HEK293 (cell line): ENCODE data around the gene GDE1.

Source experiments
- CTCF ChIA-PET: fragments of 350-600 bp; formaldehyde crosslinking; extraction: SDS; loops from one replicate; lab custom pipeline; 2021; ENCODE audit warnings: antibody characterized with exemption; lab: Yijun Ruan, JAX
- POLR2A ChIA-PET: fragments of 300-600 bp; formaldehyde crosslinking; extraction: SDS; loops from one replicate; lab custom pipeline; 2020; ENCODE audit warnings: antibody characterized with exemption, inconsistent platforms; lab: Yijun Ruan, JAX
- H3K27ac ChIP-seq: fragments of 200-500 bp; sonication (Bioruptor generic); 2 replicates; pipeline ENCODE4 v1.5.1; 2014; ENCODE audit warnings: low read depth, low read length, control low read depth, inconsistent platforms; ENCODE audit errors: extremely low read depth
- H3K36me3 ChIP-seq, 2 experiments: fragments of 200-500 bp in 1 of 2; sonication (Bioruptor generic) in 1 of 2; 1 replicate in 1 of 2; 2 replicates in 1 of 2; pipeline ENCODE4 v1.5.1; 2014 to 2017; ENCODE audit warnings: inconsistent platforms in 2 of 2, low read length in 2 of 2; ENCODE audit not compliant: control insufficient read depth in 2 of 2, insufficient read depth in 1 of 2
- H3K4me1 ChIP-seq: fragments of 200-500 bp; sonication (Bioruptor generic); 2 replicates; pipeline ENCODE4 v1.5.1; 2014; ENCODE audit warnings: mild to moderate bottlenecking, low read length, inconsistent platforms; ENCODE audit not compliant: control insufficient read depth, insufficient read depth
- H3K4me3 ChIP-seq: 2 replicates; pipeline ENCODE4 v1.5.1; 2011; ENCODE audit warnings: low read depth, mild to moderate bottlenecking, control low read depth, low read length, moderate library complexity
- H3K9me3 ChIP-seq: fragments of 200-500 bp; sonication (Bioruptor generic); 2 replicates; pipeline ENCODE4 v1.5.1; 2014; ENCODE audit warnings: low read depth, low read length, inconsistent platforms; ENCODE audit not compliant: control insufficient read depth, insufficient read depth
- OVOL3 ChIP-seq: fragments of 450-650 bp; formaldehyde crosslinking; IDR thresholded peaks from 2 replicates; pipeline ENCODE4 v1.5.1; 2016; ENCODE audit warnings: missing biosample characterization, missing genetic modification characterization
- RBAK ChIP-seq: fragments of 450-650 bp; formaldehyde crosslinking; IDR thresholded peaks from 2 replicates; pipeline ENCODE4 v1.5.1; 2016; ENCODE audit warnings: missing biosample characterization, missing genetic modification characterization
- TCF7L2 ChIP-seq: IDR thresholded peaks from 2 replicates; pipeline ENCODE4 v1.6.1; 2011; ENCODE audit warnings: low read depth, mild to moderate bottlenecking, inconsistent platforms, low read length, moderate library complexity, borderline replicate concordance
- ZBTB8A ChIP-seq: fragments of 450-650 bp; formaldehyde crosslinking; IDR thresholded peaks from 2 replicates; pipeline ENCODE4 v1.5.1; 2016; ENCODE audit warnings: missing biosample characterization, missing genetic modification characterization
- ZNF121 ChIP-seq: fragments of 450-650 bp; formaldehyde crosslinking; IDR thresholded peaks from 2 replicates; pipeline ENCODE4 v1.5.1; 2016; ENCODE audit warnings: missing biosample characterization, missing genetic modification characterization
- ZNF544 ChIP-seq: fragments of 450-650 bp; formaldehyde crosslinking; IDR thresholded peaks from 2 replicates; pipeline ENCODE4 v1.5.0; 2017; ENCODE audit warnings: missing biosample characterization, missing genetic modification characterization
- ZNF555 ChIP-seq: fragments of 450-650 bp; formaldehyde crosslinking; conservative IDR thresholded peaks from 2 replicates; pipeline ENCODE4 v1.5.1; 2017; ENCODE audit warnings: missing biosample characterization, mild to moderate bottlenecking, missing genetic modification characterization, inconsistent platforms
- ZNF777 ChIP-seq: fragments of 450-650 bp; formaldehyde crosslinking; IDR thresholded peaks from 2 replicates; pipeline ENCODE4 v1.5.1; 2017; ENCODE audit warnings: missing biosample characterization, missing genetic modification characterization, borderline replicate concordance
- ZNF830 ChIP-seq: fragments of 450-650 bp; IDR thresholded peaks from 2 replicates; pipeline ENCODE4 v1.5.0; 2018; ENCODE audit warnings: missing biosample characterization, missing genetic modification characterization, low read depth, mild to moderate bottlenecking, moderate library complexity
- TF ChIP-seq, protein P1 (sequence below): fragments of 450-650 bp; formaldehyde crosslinking; IDR thresholded peaks from 2 replicates; pipeline ENCODE4 v1.5.1; 2016; ENCODE audit warnings: missing biosample characterization, missing genetic modification characterization
- TF ChIP-seq, protein P2 (sequence below): fragments of 450-650 bp; formaldehyde crosslinking; IDR thresholded peaks from 2 replicates; pipeline ENCODE4 v1.5.1; 2016; ENCODE audit warnings: missing biosample characterization, missing genetic modification characterization
- TF ChIP-seq, protein P3 (sequence below): fragments of 450-650 bp; formaldehyde crosslinking; IDR thresholded peaks from 2 replicates; pipeline ENCODE4 v1.5.1; 2016; ENCODE audit warnings: missing biosample characterization, missing genetic modification characterization
- TF ChIP-seq, protein P4 (sequence below): fragments of 450-650 bp; formaldehyde crosslinking; IDR thresholded peaks from 2 replicates; pipeline ENCODE4 v1.5.1; 2017; ENCODE audit warnings: missing biosample characterization, missing genetic modification characterization
- TF ChIP-seq, protein P5 (sequence below): fragments of 450-650 bp; formaldehyde crosslinking; IDR thresholded peaks from 2 replicates; pipeline ENCODE4 v1.5.1; 2016; ENCODE audit warnings: missing biosample characterization, missing genetic modification characterization
- TF ChIP-seq, protein P6 (sequence below): sonication (generic); formaldehyde crosslinking; IDR thresholded peaks from 2 replicates; pipeline ENCODE4 v1.8.1; 2022; ENCODE audit warnings: mild to moderate bottlenecking, moderate library complexity, missing genetic modification reagents

GDE1 gene

DNA sequence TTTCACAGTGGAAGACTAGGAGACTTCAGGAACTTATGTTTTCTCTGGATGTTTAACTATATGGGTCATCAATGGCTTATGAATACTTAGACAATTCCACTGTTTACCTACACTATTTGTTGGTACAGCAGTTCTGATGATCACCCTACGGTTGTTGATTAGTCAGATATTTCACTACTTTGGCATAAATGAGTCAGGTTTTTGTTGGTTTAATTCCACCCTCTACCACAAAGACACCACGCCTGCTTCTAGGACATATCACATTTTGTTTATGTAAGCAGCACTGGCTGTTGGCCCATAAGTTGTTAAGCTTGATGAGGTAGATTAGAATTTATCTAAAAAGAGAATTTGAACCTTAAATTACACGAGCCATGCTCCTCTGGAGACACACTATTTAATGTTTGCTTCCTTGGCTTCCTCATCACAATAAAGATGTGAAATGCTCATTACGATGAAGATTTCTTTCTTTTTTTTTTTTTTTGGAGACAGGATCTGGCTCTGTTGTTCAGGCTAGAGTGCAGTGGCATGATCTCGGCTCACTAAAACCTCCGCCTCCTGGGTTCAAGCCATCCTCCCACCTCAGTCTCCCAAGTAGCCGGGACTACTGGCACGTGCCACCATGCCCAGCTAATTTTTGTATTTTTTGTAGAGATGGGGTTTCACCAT is 4.3 kb downstream of the GDE1 start (continued):
- TF ChIP-seq, protein P1, sequence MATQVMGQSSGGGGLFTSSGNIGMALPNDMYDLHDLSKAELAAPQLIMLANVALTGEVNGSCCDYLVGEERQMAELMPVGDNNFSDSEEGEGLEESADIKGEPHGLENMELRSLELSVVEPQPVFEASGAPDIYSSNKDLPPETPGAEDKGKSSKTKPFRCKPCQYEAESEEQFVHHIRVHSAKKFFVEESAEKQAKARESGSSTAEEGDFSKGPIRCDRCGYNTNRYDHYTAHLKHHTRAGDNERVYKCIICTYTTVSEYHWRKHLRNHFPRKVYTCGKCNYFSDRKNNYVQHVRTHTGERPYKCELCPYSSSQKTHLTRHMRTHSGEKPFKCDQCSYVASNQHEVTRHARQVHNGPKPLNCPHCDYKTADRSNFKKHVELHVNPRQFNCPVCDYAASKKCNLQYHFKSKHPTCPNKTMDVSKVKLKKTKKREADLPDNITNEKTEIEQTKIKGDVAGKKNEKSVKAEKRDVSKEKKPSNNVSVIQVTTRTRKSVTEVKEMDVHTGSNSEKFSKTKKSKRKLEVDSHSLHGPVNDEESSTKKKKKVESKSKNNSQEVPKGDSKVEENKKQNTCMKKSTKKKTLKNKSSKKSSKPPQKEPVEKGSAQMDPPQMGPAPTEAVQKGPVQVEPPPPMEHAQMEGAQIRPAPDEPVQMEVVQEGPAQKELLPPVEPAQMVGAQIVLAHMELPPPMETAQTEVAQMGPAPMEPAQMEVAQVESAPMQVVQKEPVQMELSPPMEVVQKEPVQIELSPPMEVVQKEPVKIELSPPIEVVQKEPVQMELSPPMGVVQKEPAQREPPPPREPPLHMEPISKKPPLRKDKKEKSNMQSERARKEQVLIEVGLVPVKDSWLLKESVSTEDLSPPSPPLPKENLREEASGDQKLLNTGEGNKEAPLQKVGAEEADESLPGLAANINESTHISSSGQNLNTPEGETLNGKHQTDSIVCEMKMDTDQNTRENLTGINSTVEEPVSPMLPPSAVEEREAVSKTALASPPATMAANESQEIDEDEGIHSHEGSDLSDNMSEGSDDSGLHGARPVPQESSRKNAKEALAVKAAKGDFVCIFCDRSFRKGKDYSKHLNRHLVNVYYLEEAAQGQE (tag by site-specific recombination): no peak

DNA sequence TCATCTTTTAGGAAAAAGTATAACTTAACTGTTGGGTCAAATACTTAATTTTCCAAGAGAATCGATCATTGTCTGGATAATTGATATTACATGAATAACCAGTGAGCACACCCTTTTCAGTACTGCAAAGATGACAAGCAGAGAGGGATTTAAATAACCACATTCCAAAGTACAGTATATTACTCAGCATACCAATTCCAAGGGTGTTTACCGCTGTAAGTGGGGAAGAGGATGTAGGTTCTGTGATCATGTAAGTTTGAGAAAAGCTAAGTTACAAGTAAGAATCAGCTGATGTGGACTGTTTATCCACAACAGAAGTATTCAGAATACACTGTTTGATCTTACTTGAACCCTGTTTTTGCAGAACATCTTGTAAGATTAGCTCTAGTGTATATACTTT is 6.1 kb downstream of the GDE1 start:
- Histone ChIP-seq H3K4me1 (peaks cover 14% of the 10 kb centered on the region), H3K4me3 (no peak overlapping the region), H3K27ac (no peak overlapping the region), H3K36me3 (peaks cover 28 to 53% of the 10 kb centered on the region in 2 experiments), H3K9me3 (no peaks in the 10 kb centered on the region)
- TF ChIP-seq, protein P2, sequence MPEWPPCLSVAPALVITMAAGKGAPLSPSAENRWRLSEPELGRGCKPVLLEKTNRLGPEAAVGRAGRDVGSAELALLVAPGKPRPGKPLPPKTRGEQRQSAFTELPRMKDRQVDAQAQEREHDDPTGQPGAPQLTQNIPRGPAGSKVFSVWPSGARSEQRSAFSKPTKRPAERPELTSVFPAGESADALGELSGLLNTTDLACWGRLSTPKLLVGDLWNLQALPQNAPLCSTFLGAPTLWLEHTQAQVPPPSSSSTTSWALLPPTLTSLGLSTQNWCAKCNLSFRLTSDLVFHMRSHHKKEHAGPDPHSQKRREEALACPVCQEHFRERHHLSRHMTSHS (tag by site-specific recombination): no peak
- TF ChIP-seq ZNF544 (no peak), ZNF121 (tag by site-specific recombination) (no peak), TCF7L2 (no peak), ZBTB8A (tag by site-specific recombination) (no peak), OVOL3 (tag by site-specific recombination) (no peak), ZNF777 (tag by site-specific recombination) (no peak), RBAK (tag by site-specific recombination) (no peak)
- TF ChIP-seq, protein P3, sequence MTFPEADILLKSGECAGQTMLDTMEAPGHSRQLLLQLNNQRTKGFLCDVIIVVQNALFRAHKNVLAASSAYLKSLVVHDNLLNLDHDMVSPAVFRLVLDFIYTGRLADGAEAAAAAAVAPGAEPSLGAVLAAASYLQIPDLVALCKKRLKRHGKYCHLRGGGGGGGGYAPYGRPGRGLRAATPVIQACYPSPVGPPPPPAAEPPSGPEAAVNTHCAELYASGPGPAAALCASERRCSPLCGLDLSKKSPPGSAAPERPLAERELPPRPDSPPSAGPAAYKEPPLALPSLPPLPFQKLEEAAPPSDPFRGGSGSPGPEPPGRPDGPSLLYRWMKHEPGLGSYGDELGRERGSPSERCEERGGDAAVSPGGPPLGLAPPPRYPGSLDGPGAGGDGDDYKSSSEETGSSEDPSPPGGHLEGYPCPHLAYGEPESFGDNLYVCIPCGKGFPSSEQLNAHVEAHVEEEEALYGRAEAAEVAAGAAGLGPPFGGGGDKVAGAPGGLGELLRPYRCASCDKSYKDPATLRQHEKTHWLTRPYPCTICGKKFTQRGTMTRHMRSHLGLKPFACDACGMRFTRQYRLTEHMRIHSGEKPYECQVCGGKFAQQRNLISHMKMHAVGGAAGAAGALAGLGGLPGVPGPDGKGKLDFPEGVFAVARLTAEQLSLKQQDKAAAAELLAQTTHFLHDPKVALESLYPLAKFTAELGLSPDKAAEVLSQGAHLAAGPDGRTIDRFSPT (tag by site-specific recombination): no peak
- TF ChIP-seq, protein P4, sequence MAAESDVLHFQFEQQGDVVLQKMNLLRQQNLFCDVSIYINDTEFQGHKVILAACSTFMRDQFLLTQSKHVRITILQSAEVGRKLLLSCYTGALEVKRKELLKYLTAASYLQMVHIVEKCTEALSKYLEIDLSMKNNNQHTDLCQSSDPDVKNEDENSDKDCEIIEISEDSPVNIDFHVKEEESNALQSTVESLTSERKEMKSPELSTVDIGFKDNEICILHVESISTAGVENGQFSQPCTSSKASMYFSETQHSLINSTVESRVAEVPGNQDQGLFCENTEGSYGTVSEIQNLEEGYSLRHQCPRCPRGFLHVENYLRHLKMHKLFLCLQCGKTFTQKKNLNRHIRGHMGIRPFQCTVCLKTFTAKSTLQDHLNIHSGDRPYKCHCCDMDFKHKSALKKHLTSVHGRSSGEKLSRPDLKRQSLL: no peak
- TF ChIP-seq, protein P5, sequence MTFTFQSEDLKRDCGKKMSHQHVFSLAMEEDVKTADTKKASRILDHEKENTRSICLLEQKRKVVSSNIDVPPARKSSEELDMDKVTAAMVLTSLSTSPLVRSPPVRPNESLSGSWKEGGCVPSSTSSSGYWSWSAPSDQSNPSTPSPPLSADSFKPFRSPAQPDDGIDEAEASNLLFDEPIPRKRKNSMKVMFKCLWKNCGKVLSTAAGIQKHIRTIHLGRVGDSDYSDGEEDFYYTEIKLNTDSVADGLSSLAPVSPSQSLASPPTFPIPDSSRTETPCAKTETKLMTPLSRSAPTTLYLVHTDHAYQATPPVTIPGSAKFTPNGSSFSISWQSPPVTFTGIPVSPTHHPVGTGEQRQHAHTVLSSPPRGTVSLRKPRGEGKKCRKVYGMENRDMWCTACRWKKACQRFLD (tag by site-specific recombination): no peak
- CTCF ChIA-PET: interaction anchor here (0.7 kb wide), 1 partner anchor 127 kb away, joined by 3 read pairs; no protein-coding TSS in a partner anchor
- POLR2A ChIA-PET: no interaction called here

DNA sequence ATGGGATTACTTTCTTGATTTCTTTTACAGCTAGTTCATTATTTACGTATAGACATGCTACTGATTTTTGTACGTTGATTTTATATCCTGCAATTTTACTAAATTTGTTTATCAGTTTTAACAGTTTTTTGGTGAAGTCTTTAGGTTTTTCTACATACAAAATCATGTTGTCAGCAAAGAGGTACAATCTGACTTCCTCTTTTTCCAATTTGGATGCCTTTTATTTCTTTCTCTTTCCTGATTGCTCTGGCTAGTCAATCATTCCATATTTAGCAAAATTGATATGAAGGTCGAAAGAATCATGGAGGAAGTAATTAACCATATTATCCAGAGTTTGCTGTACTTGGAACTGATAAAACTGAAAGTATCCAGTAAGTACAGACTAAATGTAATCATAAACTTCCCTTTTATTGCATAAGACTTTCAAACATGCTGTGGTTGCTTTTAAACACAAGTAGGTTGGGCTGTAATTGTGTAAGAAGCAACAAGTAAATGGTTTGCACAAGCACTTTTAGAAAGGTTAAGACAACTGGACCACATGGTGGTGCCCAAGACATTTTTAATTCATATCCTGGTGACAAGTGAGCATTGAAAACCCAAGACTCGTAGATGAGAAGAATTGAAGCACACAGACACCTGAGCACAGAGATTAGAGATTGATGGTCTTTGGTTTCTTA is 8.4 kb downstream of the GDE1 start:
- Histone ChIP-seq H3K4me3 (no peak overlapping the region), H3K36me3 (peaks cover 31 to 70% of the 10 kb centered on the region in 2 experiments), H3K27ac (no peak overlapping the region), H3K9me3 (no peaks in the 10 kb centered on the region), H3K4me1 (peaks cover 9% of the 10 kb centered on the region; the same call in 1 of the 2 replicates)
- ChIA-PET POLR2A (no interaction called here), CTCF (interaction anchor here (0.6 to 1.2 kb wide), 6 partner anchors 7 to 125 kb away, joined by 3 to 7 read pairs (median 3); no protein-coding TSS in a partner anchor)
- TF ChIP-seq ZNF830 (no peak), ZNF555 (tag by site-specific recombination) (no peak)
- TF ChIP-seq, protein P6, sequence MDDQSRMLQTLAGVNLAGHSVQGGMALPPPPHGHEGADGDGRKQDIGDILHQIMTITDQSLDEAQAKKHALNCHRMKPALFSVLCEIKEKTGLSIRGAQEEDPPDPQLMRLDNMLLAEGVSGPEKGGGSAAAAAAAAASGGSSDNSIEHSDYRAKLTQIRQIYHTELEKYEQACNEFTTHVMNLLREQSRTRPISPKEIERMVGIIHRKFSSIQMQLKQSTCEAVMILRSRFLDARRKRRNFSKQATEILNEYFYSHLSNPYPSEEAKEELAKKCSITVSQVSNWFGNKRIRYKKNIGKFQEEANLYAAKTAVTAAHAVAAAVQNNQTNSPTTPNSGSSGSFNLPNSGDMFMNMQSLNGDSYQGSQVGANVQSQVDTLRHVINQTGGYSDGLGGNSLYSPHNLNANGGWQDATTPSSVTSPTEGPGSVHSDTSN (CRISPR knock-in tag): no peak
